ENCODE data around the gene CENPL. TPM values are rescaled to one million over a fixed set of nuclear protein-coding genes. Genes with fewer than 3 reads are reported as not detected.
"Not testable (repeated sequence)": the region's sequence is repeated elsewhere in the genome, so short reads cannot be mapped to it uniquely, and the experiment has no call there.

The CENPL gene
- total and polyA plus RNA-seq, 2 donors = 6.3 to 17.7 TPM

GRCh38 chr1:173823781-173824314 lies 835 bp downstream of the CENPL start:
- Histone ChIP-seq H3K27ac (ENCODE audit: low read depth in 1 of 2, low read length in 1 of 2) (peak overlapping the region; percentile 93 to 95), H3K36me3 (ENCODE audit: control insufficient read depth in 2 of 2, insufficient read depth in 2 of 2, low read length in 1 of 2) (peaks cover 0 to 7% of the 10 kb centered on the region in 2 donors), H3K4me3 (ENCODE audit: low read length in 2 of 2) (peak overlapping the region; percentile 55 to 81), H3K27me3 (ENCODE audit: control insufficient read depth in 2 of 2, insufficient read depth in 1 of 2, low read length in 1 of 2) (no peaks in the 10 kb centered on the region), H3K9me3 (ENCODE audit: control insufficient read depth in 2 of 2, insufficient read depth in 1 of 2, low read length in 1 of 2) (no peaks in the 10 kb centered on the region), H3K4me1 (ENCODE audit: control insufficient read depth in 2 of 2, insufficient read depth in 2 of 2, low read length in 2 of 2) (peaks cover 2 to 17% of the 10 kb centered on the region in 2 donors)
- no peak for DNase-seq (ENCODE audit: low read depth in 6 of 9, low spot score in 9 of 9)
- under 1% methylated on average over 25 of the region's 25 CpGs for WGBS

- Histone ChIP-seq H3K27ac (ENCODE audit: low read depth in 1 of 2, low read length in 1 of 2) (no peak overlapping the region), H3K4me3 (ENCODE audit: low read length in 2 of 2) (no peak overlapping the region), H3K27me3 (ENCODE audit: control insufficient read depth in 2 of 2, insufficient read depth in 1 of 2, low read length in 1 of 2) (no peaks in the 10 kb centered on the region), H3K4me1 (ENCODE audit: control insufficient read depth in 2 of 2, insufficient read depth in 2 of 2, low read length in 2 of 2) (peaks cover 2 to 17% of the 10 kb centered on the region in 2 donors), H3K36me3 (ENCODE audit: control insufficient read depth in 2 of 2, insufficient read depth in 2 of 2, low read length in 1 of 2) (peaks cover 0 to 15% of the 10 kb centered on the region in 2 donors), H3K9me3 (ENCODE audit: control insufficient read depth in 2 of 2, insufficient read depth in 1 of 2, low read length in 1 of 2) (peaks cover 0 to 3% of the 10 kb centered on the region in 2 donors)
- WGBS = 97% methylated on average over 4 of the region's 4 CpGs
- no peak for DNase-seq (ENCODE audit: low read depth in 6 of 9, low spot score in 9 of 9)
Observed at GRCh38 chr1:173821680-173822079, 3.0 kb downstream of the CENPL start.

DNA sequence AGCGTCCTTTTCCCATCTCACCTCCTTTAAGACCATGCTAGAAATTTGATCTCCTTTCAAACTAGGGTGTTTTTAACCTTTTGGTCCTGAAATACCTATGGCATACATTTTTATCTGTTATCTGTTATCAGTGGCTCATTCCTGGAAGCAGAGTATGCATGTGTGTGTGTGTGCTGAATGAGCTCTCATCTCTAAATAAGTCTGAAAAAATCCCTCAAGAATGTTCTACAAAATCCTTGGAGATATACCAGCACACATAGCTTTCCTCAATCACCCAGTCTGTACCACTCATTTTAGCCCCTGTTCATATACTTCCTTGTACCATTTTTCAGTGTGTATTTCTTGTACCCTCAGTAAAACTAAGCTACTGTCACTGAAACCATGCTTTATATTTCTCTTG lies 6.2 kb downstream of the CENPL start:
- H3K36me3 ChIP-seq (ENCODE audit: control insufficient read depth in 2 of 2, insufficient read depth in 2 of 2, low read length in 1 of 2) = peaks cover 0 to 15% of the 10 kb centered on the region in 2 donors
- no peaks in the 10 kb centered on the region for H3K27me3 ChIP-seq (ENCODE audit: control insufficient read depth in 2 of 2, insufficient read depth in 1 of 2, low read length in 1 of 2)
- no peak overlapping the region for H3K4me3 ChIP-seq (ENCODE audit: low read length in 2 of 2)
- no peak overlapping the region for H3K27ac ChIP-seq (ENCODE audit: low read depth in 1 of 2, low read length in 1 of 2)
- DNase-seq (ENCODE audit: low read depth in 6 of 9, low spot score in 9 of 9) = no peak
- 99% methylated on average over 1 of the region's 1 CpG for WGBS
- peaks cover 0 to 4% of the 10 kb centered on the region in 2 donors for H3K9me3 ChIP-seq (ENCODE audit: control insufficient read depth in 2 of 2, insufficient read depth in 1 of 2, low read length in 1 of 2)
- H3K4me1 ChIP-seq (ENCODE audit: control insufficient read depth in 2 of 2, insufficient read depth in 2 of 2, low read length in 2 of 2) = peaks cover 2 to 6% of the 10 kb centered on the region in 2 donors

GRCh38 chr1:173813654-173814053 lies 11.0 kb downstream of the CENPL start:
- not testable (repeated sequence) for H3K4me1 ChIP-seq (ENCODE audit: control insufficient read depth in 2 of 2, insufficient read depth in 2 of 2, low read length in 2 of 2); H3K27me3 ChIP-seq (ENCODE audit: control insufficient read depth in 2 of 2, insufficient read depth in 1 of 2, low read length in 1 of 2); H3K9me3 ChIP-seq (ENCODE audit: control insufficient read depth in 2 of 2, insufficient read depth in 1 of 2, low read length in 1 of 2); H3K4me3 ChIP-seq (ENCODE audit: low read length in 2 of 2); H3K27ac ChIP-seq (ENCODE audit: low read depth in 1 of 2, low read length in 1 of 2); DNase-seq (ENCODE audit: low read depth in 6 of 9, low spot score in 9 of 9)
- WGBS = 97% methylated on average over 5 of the region's 5 CpGs
- peaks cover 4 to 17% of the 10 kb centered on the region in 2 donors for H3K36me3 ChIP-seq (ENCODE audit: control insufficient read depth in 2 of 2, insufficient read depth in 2 of 2, low read length in 1 of 2)

DNA sequence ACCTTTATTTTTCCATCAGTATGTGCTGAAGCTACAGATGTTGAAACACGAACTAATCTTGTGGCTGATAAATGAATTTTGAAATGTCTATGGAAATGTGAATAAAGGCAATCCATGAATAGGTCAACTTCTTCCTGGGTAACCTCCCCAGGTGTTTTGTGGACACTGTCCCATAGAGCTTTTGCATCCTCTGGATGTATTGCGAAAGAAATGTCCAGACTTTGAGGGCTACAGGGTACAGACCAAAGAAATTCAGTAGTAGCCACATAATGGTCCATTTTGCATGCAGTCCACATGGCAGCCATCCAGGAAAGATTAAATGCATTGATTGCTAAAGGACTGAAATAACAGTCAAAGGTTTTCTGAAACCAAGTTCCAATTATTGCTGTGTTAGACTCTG lies 21.7 kb downstream of the CENPL start:
- H3K9me3 ChIP-seq (ENCODE audit: control insufficient read depth in 2 of 2, insufficient read depth in 1 of 2, low read length in 1 of 2) = no peaks in the 10 kb centered on the region
- no peak overlapping the region for H3K4me3 ChIP-seq (ENCODE audit: low read length in 2 of 2)
- DNase-seq (ENCODE audit: low read depth in 6 of 9, low spot score in 9 of 9) = no peak
- H3K27ac ChIP-seq (ENCODE audit: low read depth in 1 of 2, low read length in 1 of 2) = no peak overlapping the region
- H3K36me3 ChIP-seq (ENCODE audit: control insufficient read depth in 2 of 2, insufficient read depth in 2 of 2, low read length in 1 of 2) = peaks cover 17 to 54% of the 10 kb centered on the region in 2 donors
- WGBS = 97% methylated on average over 2 of the region's 2 CpGs
- no peaks in the 10 kb centered on the region for H3K27me3 ChIP-seq (ENCODE audit: control insufficient read depth in 2 of 2, insufficient read depth in 1 of 2, low read length in 1 of 2)
- no peaks in the 10 kb centered on the region for H3K4me1 ChIP-seq (ENCODE audit: control insufficient read depth in 2 of 2, insufficient read depth in 2 of 2, low read length in 2 of 2)

DNA sequence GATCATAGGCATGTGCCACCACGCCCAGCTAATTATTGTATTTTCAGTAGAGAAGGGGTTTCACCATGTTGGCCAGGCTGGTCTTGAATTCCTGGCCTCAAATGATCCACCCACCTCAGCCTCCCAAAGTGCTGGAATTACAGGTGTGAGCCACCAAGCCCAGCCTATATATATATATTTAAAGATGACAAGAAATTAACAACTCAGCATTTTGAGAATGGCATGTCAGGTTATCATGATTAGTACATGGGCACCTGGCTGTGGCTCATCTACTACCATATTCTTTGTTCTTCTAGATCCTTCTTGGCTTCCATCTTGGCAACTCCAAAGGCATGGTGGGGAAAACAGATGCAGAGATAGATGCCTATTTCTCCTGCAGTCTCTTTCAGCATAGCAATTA lies 24.7 kb downstream of the CENPL start:
- H3K27ac ChIP-seq (ENCODE audit: low read depth in 1 of 2, low read length in 1 of 2); H3K9me3 ChIP-seq (ENCODE audit: control insufficient read depth in 2 of 2, insufficient read depth in 1 of 2, low read length in 1 of 2); H3K4me1 ChIP-seq (ENCODE audit: control insufficient read depth in 2 of 2, insufficient read depth in 2 of 2, low read length in 2 of 2); H3K4me3 ChIP-seq (ENCODE audit: low read length in 2 of 2); H3K27me3 ChIP-seq (ENCODE audit: control insufficient read depth in 2 of 2, insufficient read depth in 1 of 2, low read length in 1 of 2); DNase-seq (ENCODE audit: low read depth in 6 of 9, low spot score in 9 of 9): not testable (repeated sequence)
- peaks cover 5 to 34% of the 10 kb centered on the region in 2 donors for H3K36me3 ChIP-seq (ENCODE audit: control insufficient read depth in 2 of 2, insufficient read depth in 2 of 2, low read length in 1 of 2)
- WGBS = 100% methylated on average over 1 of the region's 1 CpG

DNA sequence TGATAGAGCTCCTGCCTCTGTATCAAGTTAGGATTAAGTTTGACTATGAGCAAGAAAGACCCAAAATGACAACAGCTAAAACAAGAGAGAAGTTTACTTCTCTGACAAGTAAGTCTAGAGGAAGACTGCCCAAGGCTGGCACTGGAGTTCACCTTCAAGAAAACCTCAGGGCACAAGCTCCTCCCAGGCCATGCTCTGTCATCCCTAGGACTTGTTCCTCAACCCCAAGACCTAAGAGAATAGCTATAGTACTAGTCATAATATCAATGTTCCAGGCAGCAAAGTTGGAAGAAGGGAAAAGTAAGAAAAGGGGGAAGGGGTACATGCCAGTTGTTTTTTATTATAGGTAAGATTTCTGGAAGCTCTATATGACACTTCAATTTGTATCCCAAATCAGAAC lies 26.6 kb downstream of the CENPL start:
- no peaks in the 10 kb centered on the region for H3K27me3 ChIP-seq (ENCODE audit: control insufficient read depth in 2 of 2, insufficient read depth in 1 of 2, low read length in 1 of 2)
- peaks cover 3 to 29% of the 10 kb centered on the region in 2 donors for H3K36me3 ChIP-seq (ENCODE audit: control insufficient read depth in 2 of 2, insufficient read depth in 2 of 2, low read length in 1 of 2)
- H3K27ac ChIP-seq (ENCODE audit: low read depth in 1 of 2, low read length in 1 of 2) = no peak overlapping the region
- no peaks in the 10 kb centered on the region for H3K4me1 ChIP-seq (ENCODE audit: control insufficient read depth in 2 of 2, insufficient read depth in 2 of 2, low read length in 2 of 2)
- H3K4me3 ChIP-seq (ENCODE audit: low read length in 2 of 2) = no peak overlapping the region
- no peak for DNase-seq (ENCODE audit: low read depth in 6 of 9, low spot score in 9 of 9)
- no peaks in the 10 kb centered on the region for H3K9me3 ChIP-seq (ENCODE audit: control insufficient read depth in 2 of 2, insufficient read depth in 1 of 2, low read length in 1 of 2)

DNA sequence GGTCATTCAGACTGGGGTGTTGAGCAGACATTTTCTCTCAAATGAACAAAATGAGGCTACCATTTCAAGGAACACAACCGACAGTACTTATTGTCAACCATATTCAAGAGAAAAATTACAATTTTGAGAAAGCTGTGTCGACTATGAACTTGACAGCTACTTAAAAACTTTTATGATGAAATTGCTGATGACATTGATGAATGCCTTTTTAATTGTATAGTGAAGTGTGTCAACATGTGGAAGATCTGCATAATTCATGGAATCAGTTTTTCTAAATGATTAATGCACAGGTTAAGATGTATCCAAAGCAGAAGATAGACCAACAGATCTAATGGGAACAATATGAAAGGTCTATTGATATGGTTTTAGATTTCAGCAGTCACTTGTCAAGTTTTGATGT lies 34.8 kb downstream of the CENPL start:
- no peak overlapping the region for H3K27ac ChIP-seq (ENCODE audit: low read depth in 1 of 2, low read length in 1 of 2)
- H3K36me3 ChIP-seq (ENCODE audit: control insufficient read depth in 2 of 2, insufficient read depth in 2 of 2, low read length in 1 of 2) = peaks cover 13 to 30% of the 10 kb centered on the region in 2 donors
- H3K27me3 ChIP-seq (ENCODE audit: control insufficient read depth in 2 of 2, insufficient read depth in 1 of 2, low read length in 1 of 2) = no peaks in the 10 kb centered on the region
- H3K4me1 ChIP-seq (ENCODE audit: control insufficient read depth in 2 of 2, insufficient read depth in 2 of 2, low read length in 2 of 2) = no peaks in the 10 kb centered on the region
- DNase-seq (ENCODE audit: low read depth in 6 of 9, low spot score in 9 of 9) = no peak
- 98% methylated on average over 2 of the region's 2 CpGs for WGBS
- no peak overlapping the region for H3K4me3 ChIP-seq (ENCODE audit: low read length in 2 of 2)
- H3K9me3 ChIP-seq (ENCODE audit: control insufficient read depth in 2 of 2, insufficient read depth in 1 of 2, low read length in 1 of 2) = no peaks in the 10 kb centered on the region

DNA sequence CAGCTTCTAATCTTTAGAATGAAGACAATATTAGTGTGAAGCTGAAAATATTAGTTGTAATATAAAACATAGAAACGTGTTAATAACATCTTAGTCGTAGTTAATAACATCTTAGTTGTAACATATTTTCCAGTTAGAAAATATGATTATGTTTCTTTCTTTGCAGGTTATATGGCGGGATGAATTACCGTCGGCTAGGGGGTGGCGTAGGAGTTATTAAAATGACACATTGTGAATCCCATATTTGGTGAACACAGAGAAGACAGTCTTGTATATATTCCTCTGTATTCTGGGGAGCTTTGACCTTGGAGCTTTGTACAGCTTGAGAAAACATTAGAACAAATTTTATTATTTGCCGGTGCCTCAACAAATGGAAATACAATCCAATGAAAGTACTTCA lies 39.7 kb downstream of the CENPL start:
- H3K27ac ChIP-seq (ENCODE audit: low read depth in 1 of 2, low read length in 1 of 2) = no peak overlapping the region
- WGBS = 98% methylated on average over 7 of the region's 7 CpGs
- H3K4me3 ChIP-seq (ENCODE audit: low read length in 2 of 2) = no peak overlapping the region
- no peak for DNase-seq (ENCODE audit: low read depth in 6 of 9, low spot score in 9 of 9)
- no peaks in the 10 kb centered on the region for H3K27me3 ChIP-seq (ENCODE audit: control insufficient read depth in 2 of 2, insufficient read depth in 1 of 2, low read length in 1 of 2)
- H3K4me1 ChIP-seq (ENCODE audit: control insufficient read depth in 2 of 2, insufficient read depth in 2 of 2, low read length in 2 of 2) = no peaks in the 10 kb centered on the region
- no peaks in the 10 kb centered on the region for H3K9me3 ChIP-seq (ENCODE audit: control insufficient read depth in 2 of 2, insufficient read depth in 1 of 2, low read length in 1 of 2)
- peaks cover 21 to 48% of the 10 kb centered on the region in 2 donors for H3K36me3 ChIP-seq (ENCODE audit: control insufficient read depth in 2 of 2, insufficient read depth in 2 of 2, low read length in 1 of 2)

Data from thymus (tissue), 11 donors.